AG04449 (cell line): Measurements from ENCODE around the gene C16orf90.
"Not testable (repeated sequence)": the region's sequence is repeated elsewhere in the genome, so short reads cannot be mapped to it uniquely, and the experiment has no call there.

Experiments used
- CTCF ChIA-PET: fragments of 350-600 bp; formaldehyde crosslinking; extraction: SDS; loops from one replicate; lab custom pipeline; 2021; ENCODE audit warnings: antibody characterized with exemption; lab: Yijun Ruan, JAX
- POLR2A ChIA-PET: fragments of 400-600, 350-600 bp; formaldehyde crosslinking; extraction: SDS; loops from one replicate; lab custom pipeline; 2020; ENCODE audit warnings: antibody characterized with exemption, inconsistent platforms; lab: Yijun Ruan, JAX
- DNase-seq: peaks from one replicate; pipeline ENCODE4 v3.0.0-alpha.2; 2010; ENCODE audit warnings: low read depth, low spot score
- H3K4me3 ChIP-seq: 2 replicates; pipeline ENCODE4 v1.5.1; 2011; ENCODE audit warnings: low read depth, mild to moderate bottlenecking, control low read depth, low read length
- TF ChIP-seq, protein P1 (sequence below): IDR thresholded peaks from one replicate; pipeline ENCODE4 v1.5.1; 2011; ENCODE audit warnings: mild to moderate bottlenecking, moderate library complexity, low read length, control low read depth, inconsistent platforms; ENCODE audit not compliant: insufficient read depth; ENCODE audit errors: missing control alignments

C16orf90 gene

DNA sequence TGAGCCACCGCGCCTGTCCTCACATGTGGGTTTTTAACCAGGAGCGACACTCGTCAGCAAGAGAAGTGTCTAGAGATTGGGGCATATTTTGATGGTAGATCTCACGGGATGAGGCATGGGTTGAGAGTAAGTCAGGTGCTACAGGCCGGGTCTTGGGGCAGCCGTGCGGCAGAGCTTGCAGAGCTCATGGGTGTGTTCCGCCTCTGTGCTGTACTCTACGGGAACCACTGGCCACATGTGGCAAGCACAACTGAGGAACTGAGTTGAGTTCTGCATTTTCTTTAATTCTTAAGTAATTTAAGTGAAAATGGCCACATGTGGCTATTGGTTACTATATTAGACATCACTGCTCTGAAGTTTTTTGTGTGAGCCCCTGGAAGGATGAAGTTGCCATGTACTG is 15.1 kb upstream of the C16orf90 start:
- CTCF ChIA-PET, result interaction anchor here (2.4 kb wide), 1 partner anchor 9 kb away, joined by 13 read pairs; the partner anchor contains the start of gene CLUAP1
- POLR2A ChIA-PET, result no interaction called here
- no peak overlapping the region for H3K4me3 ChIP-seq
- TF ChIP-seq, protein P1, sequence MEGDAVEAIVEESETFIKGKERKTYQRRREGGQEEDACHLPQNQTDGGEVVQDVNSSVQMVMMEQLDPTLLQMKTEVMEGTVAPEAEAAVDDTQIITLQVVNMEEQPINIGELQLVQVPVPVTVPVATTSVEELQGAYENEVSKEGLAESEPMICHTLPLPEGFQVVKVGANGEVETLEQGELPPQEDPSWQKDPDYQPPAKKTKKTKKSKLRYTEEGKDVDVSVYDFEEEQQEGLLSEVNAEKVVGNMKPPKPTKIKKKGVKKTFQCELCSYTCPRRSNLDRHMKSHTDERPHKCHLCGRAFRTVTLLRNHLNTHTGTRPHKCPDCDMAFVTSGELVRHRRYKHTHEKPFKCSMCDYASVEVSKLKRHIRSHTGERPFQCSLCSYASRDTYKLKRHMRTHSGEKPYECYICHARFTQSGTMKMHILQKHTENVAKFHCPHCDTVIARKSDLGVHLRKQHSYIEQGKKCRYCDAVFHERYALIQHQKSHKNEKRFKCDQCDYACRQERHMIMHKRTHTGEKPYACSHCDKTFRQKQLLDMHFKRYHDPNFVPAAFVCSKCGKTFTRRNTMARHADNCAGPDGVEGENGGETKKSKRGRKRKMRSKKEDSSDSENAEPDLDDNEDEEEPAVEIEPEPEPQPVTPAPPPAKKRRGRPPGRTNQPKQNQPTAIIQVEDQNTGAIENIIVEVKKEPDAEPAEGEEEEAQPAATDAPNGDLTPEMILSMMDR, result no peak
- DNase-seq, result no peak

DNA sequence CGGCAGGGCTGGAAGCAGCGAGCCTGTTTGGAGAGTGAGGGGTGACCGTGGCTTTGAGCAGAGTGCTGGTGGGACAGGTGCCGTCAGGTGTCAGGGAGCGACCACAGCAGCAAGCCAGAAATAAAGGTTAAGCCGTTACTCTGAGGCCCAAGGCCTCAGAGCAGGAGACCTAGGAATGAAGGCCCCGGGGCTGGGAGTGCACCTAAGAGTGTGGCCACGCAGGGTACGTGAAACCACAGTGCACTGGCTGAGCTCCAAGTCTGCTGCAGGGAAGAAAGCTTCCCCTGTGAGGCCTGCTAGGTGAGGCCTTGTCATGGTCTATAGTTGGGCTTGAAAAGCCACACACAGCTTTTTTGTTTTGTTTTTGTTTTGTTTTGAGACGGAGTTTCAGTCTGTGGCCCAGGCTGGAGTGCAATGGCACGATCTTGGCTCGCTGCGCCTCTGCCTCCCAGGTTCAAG is 14.2 kb upstream of the C16orf90 start:
- TF ChIP-seq, protein P1, result no peak
- POLR2A ChIA-PET, result no interaction called here
- no peak overlapping the region for H3K4me3 ChIP-seq
- CTCF ChIA-PET, result interaction anchor here (2.4 kb wide), 1 partner anchor 8 kb away, joined by 13 read pairs; the partner anchor contains the start of gene CLUAP1
- DNase-seq, result no peak

DNA sequence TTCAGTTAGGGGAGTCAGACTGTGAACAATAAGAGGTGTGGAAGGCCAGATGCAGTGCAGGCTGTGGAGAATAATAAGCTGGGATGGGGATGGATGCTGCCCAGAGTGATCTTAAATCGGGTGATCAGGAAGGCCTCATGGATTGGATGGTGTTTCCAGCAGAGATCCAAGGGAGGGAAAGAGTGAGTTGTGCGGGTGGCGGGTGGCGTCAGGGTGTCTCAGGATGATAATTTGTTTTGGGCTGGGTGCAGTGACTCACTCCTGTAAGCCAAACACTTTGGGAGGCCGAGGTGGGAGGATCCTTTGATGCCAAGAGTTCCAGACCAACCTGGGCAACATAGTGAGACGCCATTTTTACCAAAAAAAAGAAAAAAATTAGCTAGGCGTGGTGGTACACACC is 13.4 kb upstream of the C16orf90 start:
- no peak for DNase-seq
- CTCF ChIA-PET, result interaction anchor here (1.0 kb wide), 1 partner anchor 12 kb away, joined by 3 read pairs; no protein-coding TSS in a partner anchor
- H3K4me3 ChIP-seq, result no peak overlapping the region
- TF ChIP-seq, protein P1, result no peak
- POLR2A ChIA-PET, result no interaction called here

DNA sequence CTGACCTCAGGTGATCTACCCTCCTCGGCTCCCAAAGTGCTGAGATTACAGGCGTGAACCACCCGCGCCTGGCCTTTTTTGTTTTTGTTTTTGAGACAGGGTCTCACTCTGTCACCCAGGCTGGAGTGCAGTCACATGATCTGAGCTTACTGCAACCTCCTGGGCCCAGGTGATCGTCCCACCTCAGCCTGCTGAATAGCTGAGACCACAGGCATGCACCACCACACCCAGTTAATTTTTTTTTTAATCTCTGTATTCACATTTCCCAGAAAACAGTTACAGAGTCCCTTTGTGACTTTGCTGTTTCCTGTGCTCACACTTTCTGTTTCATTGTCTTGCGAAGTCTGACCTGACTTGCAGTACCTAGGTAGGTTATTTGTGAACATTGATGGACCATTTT is 8.2 kb upstream of the C16orf90 start:
- DNase-seq, result no peak
- H3K4me3 ChIP-seq, result no peak overlapping the region
- TF ChIP-seq, protein P1, result no peak
- ChIA-PET CTCF (no interaction called here), POLR2A (no interaction called here)

DNA sequence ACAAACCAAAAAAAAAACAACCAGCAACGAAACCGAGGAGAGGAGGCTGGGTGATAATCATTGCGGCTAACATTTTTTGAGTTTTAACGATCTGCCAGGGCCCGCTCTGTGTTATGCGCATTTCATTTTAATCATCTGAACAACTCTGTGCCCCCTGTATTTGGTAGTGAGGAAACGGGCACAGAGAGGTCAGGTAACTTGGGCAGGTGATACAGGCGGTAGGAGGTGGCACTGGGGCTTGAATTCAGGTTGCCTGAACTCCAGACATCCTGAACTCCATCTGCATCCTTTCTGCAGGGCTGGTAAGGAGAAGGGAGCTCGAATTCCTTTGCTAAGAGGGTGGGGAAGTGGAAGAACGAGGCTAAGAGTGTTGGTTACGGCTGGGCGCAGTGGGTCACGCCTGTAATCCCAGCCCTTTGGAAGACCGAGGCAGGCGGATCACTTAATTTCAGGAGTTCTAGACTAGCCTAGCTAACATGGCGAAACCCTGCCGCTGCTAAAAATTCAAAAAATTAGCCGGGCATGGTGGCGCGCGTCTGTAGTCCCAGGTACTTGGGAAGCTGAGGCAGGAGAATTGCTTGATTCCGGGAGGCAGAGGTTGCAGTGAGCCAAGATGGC is 6.6 kb upstream of the C16orf90 start:
- ChIA-PET POLR2A (no interaction called here), CTCF (interaction anchor here (0.7 to 3.1 kb wide), 8 partner anchors 8 to 318 kb away, joined by 3 to 14 read pairs (median 4); no protein-coding TSS in a partner anchor)
- TF ChIP-seq, protein P1, result no peak
- peak overlapping the region; percentile 89 for H3K4me3 ChIP-seq
- no peak for DNase-seq

DNA sequence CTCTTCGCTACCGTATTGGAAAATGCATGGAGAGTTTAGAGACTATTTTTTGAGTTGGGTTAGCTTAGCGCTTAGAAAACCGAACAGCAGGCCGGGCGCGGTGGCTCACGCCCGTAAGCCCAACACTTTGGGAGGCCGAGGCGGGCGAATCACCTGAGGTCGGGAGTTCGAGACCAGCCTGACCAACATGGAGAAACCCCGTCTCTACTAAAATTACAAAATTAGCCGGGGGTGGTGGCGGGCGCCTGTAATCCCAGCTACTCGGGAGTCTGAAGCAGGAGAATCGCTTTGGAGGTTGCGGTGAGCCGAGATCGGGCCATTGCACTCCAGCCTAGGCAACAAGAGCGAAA is 6.1 kb upstream of the C16orf90 start:
- CTCF ChIA-PET, result interaction anchor here (0.7 to 3.1 kb wide), 8 partner anchors 9 to 318 kb away, joined by 3 to 14 read pairs (median 4); no protein-coding TSS in a partner anchor
- H3K4me3 ChIP-seq, result peak overlapping the region; percentile 89
- DNase-seq, POLR2A ChIA-PET: not testable (repeated sequence)
